Activated B cell treated with CpG ODN at 0.5 μM for 24 hours (primary cell): ENCODE results near the gene PDXP. TPM values are rescaled to one million over a fixed set of nuclear protein-coding genes. Genes with fewer than 3 reads are reported as not detected.

Source experiments
- ATAC-seq: fragments of 200-7000 bp; cut with Tn5 transposase; one replicate; pipeline ENCODE4 v1.10.0; 2021; ENCODE audit warnings: low read depth, mild to moderate bottlenecking, moderate library complexity
- CTCF ChIA-PET: fragments of 350-600 bp; sonication (Branson Sonifier 250); formaldehyde crosslinking; loops from one replicate; lab custom pipeline; 2021; ENCODE audit warnings: antibody characterized with exemption; lab: Charles Lee
- POLR2A ChIA-PET: fragments of 350-600 bp; sonication (Branson Sonifier 250); formaldehyde crosslinking; loops from one replicate; lab custom pipeline; 2021; ENCODE audit warnings: antibody characterized with exemption; lab: Charles Lee
- DNase-seq: peaks from one replicate; pipeline ENCODE4 v3.0.0; 2022
- H3K27ac Mint-ChIP-seq: one replicate; pipeline ENCODE4 v1.8.0; 2020; ENCODE audit warnings: mixed read lengths
- H3K27me3 Mint-ChIP-seq: one replicate; pipeline ENCODE4 v1.8.0; 2021; ENCODE audit warnings: mixed read lengths
- H3K36me3 Mint-ChIP-seq: one replicate; pipeline ENCODE4 v1.8.0; 2021; ENCODE audit warnings: low read depth, mixed read lengths
- H3K4me1 Mint-ChIP-seq: one replicate; pipeline ENCODE4 v1.8.0; 2021; ENCODE audit warnings: mixed read lengths
- H3K4me3 Mint-ChIP-seq: one replicate; pipeline ENCODE4 v1.8.0; 2020; ENCODE audit warnings: mild to moderate bottlenecking, mixed read lengths
- H3K9me3 Mint-ChIP-seq: one replicate; pipeline ENCODE4 v1.8.0; 2020; ENCODE audit warnings: mixed read lengths
- CTCF ChIP-seq: fragments of 200-600 bp; IDR thresholded peaks from one replicate; pipeline ENCODE4 v1.8.0; 2022; ENCODE audit warnings: antibody characterized with exemption, mild to moderate bottlenecking
- intact Hi-C: fragments of 100-400 bp; cut with micrococcal nuclease; formaldehyde crosslinking; loops from one replicate; pipeline ENCODE4 v1.15.1; 2024
- total RNA-seq: library from RNA; stranded (reverse); gene quantifications from 2 replicates; pipeline ENCODE4 v1.2.3, GENCODE V29; 2022

The PDXP gene
- total RNA-seq, 1 donor from 2014 or later, result 22.6 TPM

DNA sequence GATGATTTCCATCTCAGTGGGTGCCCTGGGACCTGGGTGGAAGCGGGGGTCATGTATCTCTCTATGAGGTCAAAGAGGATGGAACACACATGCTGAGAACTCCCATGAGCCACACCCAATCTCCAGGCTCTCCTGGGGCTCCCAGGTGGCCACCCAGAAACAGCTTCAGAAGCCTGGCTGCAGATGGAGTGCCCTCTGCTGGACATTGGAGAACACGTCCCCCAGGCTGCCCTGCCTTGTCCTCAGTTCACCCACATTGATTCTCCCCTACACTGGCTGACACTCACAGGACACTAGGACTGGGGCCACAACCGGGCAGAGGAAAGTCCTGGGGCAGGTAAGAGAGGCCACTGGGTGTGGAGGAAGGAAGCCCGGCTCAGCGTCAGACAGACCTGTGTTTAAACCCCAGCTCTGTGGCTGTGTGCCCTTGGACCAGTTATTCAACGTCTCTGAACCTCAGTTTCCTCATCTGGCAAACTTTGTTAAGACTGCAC lies 23.1 kb downstream of the PDXP start:
- intact Hi-C loops, result loop anchor here (1.0 kb wide), 4 partner anchors 20 to 73 kb away; partner anchors contain the start of gene GGA1
- H3K36me3 Mint-ChIP-seq, result peaks cover 14% of the 10 kb centered on the region
- DNase-seq, result peak; percentile 54

DNA sequence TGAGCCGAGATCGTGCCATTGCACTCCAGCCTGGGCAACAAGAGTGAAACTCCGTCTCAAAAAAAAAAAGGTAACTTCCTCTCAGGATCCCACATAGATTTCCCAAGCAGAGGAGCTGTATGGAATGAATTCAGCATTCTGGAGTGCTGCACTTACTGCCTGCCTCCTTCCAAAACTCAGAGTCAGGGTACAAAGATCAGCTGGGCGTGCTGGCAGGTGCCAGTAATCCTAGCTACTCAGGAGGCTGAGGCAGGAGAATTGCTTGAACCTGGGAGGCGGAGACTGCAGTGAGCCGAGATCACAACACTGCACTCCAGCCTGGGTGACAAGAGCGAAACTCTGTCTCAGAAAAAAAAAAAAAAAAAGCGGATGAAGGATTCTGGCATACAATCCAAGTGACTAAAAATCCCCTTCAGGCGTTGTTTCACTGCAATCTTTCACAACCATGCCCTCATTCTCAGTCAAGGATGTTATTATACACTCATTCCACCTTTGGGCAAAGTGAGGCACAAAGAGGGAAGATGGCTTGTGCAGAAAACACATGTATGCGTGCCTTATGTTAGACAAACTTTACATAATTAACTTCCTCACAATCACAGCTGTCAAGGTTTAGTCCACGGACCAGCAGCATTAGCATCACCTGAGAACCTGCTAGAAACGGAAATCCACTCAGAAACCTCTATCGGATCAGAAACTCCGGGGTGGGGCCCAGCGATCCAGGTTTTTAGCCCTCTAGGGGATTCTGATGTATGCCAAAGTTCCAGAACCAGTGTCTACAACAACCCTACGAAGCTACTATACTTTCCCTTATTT lies 26.5 kb downstream of the PDXP start:
- no peaks in the 10 kb centered on the region for H3K9me3 Mint-ChIP-seq
- H3K27ac Mint-ChIP-seq, result peak overlapping the region; percentile 41
- DNase-seq, result no peak
- TF ChIP-seq CTCF, result no peak
- intact Hi-C loops, result loop anchor here (5.0 kb wide), 1 partner anchor 62 kb away; no protein-coding TSS in a partner anchor
- peaks cover 37% of the 10 kb centered on the region for H3K4me1 Mint-ChIP-seq
- peak overlapping the region; percentile 97 for H3K4me3 Mint-ChIP-seq
- no peaks in the 10 kb centered on the region for H3K27me3 Mint-ChIP-seq
- no peak for ATAC-seq
- CTCF ChIA-PET, result interaction anchor here (1.9 to 8.4 kb wide), 4 partner anchors 25 to 78 kb away, joined by 9 to 163 read pairs (median 60); partner anchors contain the start of genes PDXP and SH3BP1
- H3K36me3 Mint-ChIP-seq, result peaks cover 28% of the 10 kb centered on the region
- POLR2A ChIA-PET, result interaction anchor here (0.7 to 3.2 kb wide), 7 partner anchors 9 to 77 kb away, joined by 4 to 38 read pairs (median 13); partner anchors contain the start of genes GGA1, LGALS1 and PDXP

More for the DNA sequence above, 23.1 kb downstream of the PDXP start:
- no peaks in the 10 kb centered on the region for H3K9me3 Mint-ChIP-seq
- H3K4me3 Mint-ChIP-seq, result no peak overlapping the region
- ATAC-seq, result peak; percentile 9
- ChIA-PET POLR2A (interaction anchor here (0.6 to 3.4 kb wide), 13 partner anchors 19 to 81 kb away, joined by 3 to 25 read pairs (median 5); partner anchors contain the start of genes GGA1 and PDXP), CTCF (interaction anchor here (0.8 to 8.4 kb wide), 15 partner anchors 10 to 371 kb away, joined by 3 to 163 read pairs (median 10); partner anchors contain the start of genes GGA1, PDXP and SH3BP1)
- H3K27ac Mint-ChIP-seq, result peak overlapping the region; percentile 53
- H3K27me3 Mint-ChIP-seq, result no peaks in the 10 kb centered on the region
- peak; percentile 73 for TF ChIP-seq CTCF
- H3K4me1 Mint-ChIP-seq, result peaks cover 36% of the 10 kb centered on the region

GRCh38 chr22:37686002-37686982 lies 27.8 kb downstream of the PDXP start, which contains the start of gene NOL12:
TSS of gene NOL12 (plus strand) at chr22:37686343. CDS start at chr22:37686393, 50 bp downstream.
- intact Hi-C loops, result loop anchor here (1.0 to 5.0 kb wide), 6 partner anchors 9 to 78 kb away; partner anchors contain the start of genes GGA1 and PDXP
- H3K27ac Mint-ChIP-seq, result peak within 1 kb of the TSS; percentile 95
- CTCF ChIA-PET, result interaction anchor here (1.0 to 8.4 kb wide), 6 partner anchors 10 to 79 kb away, joined by 3 to 163 read pairs (median 7); partner anchors contain the start of genes LGALS1, PDXP and SH3BP1

DNA sequence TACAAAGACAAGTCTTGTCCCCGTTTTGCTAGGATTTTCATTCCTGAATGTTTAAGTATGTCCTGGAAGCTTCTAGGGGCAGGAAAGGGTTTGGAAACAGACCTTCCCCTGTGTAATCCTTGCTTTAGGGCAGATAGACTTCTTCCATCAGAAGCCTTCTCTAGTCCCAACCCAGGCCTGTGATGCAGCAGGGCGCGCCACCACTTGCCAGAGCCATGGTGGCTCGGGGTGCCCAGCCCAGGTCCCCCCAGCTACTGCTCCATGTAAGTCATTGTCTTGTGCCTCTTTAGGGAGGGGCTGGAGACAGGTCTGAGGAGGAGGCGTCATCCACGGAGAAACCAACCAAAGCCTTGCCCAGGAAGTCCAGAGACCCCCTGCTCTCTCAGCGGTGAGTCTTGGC lies 31.9 kb downstream of the PDXP start:
- POLR2A ChIA-PET, result no interaction called here
- CTCF ChIA-PET, result no interaction called here
- Mint-ChIP-seq H3K4me3 (no peak overlapping the region), H3K27ac (no peak overlapping the region), H3K27me3 (no peaks in the 10 kb centered on the region), H3K36me3 (peaks cover 67% of the 10 kb centered on the region), H3K4me1 (peaks cover 24% of the 10 kb centered on the region), H3K9me3 (no peaks in the 10 kb centered on the region)
- intact Hi-C loops, result no loop called here
- DNase-seq (no peak), ATAC-seq (no peak)
- no peak for TF ChIP-seq CTCF

More at GRCh38 chr22:37686002-37686982, 27.8 kb downstream of the PDXP start, which contains the start of gene NOL12:
- Mint-ChIP-seq H3K4me3 (peak within 1 kb of the TSS; percentile 97), H3K36me3 (peaks cover 40% of the 10 kb centered on the region), H3K4me1 (peaks cover 35% of the 10 kb centered on the region), H3K9me3 (no peaks in the 10 kb centered on the region), H3K27me3 (no peaks in the 10 kb centered on the region)
- ATAC-seq, result peak; percentile 87
- POLR2A ChIA-PET, result interaction anchor here (0.8 to 3.2 kb wide), 15 partner anchors 10 to 164 kb away, joined by 3 to 38 read pairs (median 4); partner anchors contain the start of genes ANKRD54, GGA1, LGALS1 and PDXP
- no peak for TF ChIP-seq CTCF
- DNase-seq, result peak; percentile 79
